ENCODE results near the gene FAM184B.
A peak's percentile ranks its signal among the peaks of the same experiment; 100 is the strongest.

Gene FAM184B

GRCh38 chr4:17624821-17625220, 156.6 kb downstream of the FAM184B start:
- H3K4me3 ChIP-seq (ENCODE audit: low read depth, low read length), result no peak overlapping the region
- no peak for TF ChIP-seq CTCF (IDR thresholded peaks at IDR 0.05; ENCODE audit: insufficient read depth, low read depth, low read length, missing control alignments)
- DNase-seq (ENCODE audit: low read depth), result no peak

GRCh38 chr4:17623451-17624001, 157.9 kb downstream of the FAM184B start:
- no peak for TF ChIP-seq CTCF (IDR thresholded peaks at IDR 0.05; ENCODE audit: insufficient read depth, low read depth, low read length, missing control alignments)
- DNase-seq (ENCODE audit: low read depth), result no peak
- H3K4me3 ChIP-seq (ENCODE audit: low read depth, low read length), result no peak overlapping the region

GRCh38 chr4:17619416-17620105, 161.9 kb downstream of the FAM184B start:
- no peak overlapping the region for H3K4me3 ChIP-seq (ENCODE audit: low read depth, low read length)
- no peak for TF ChIP-seq CTCF (IDR thresholded peaks at IDR 0.05; ENCODE audit: insufficient read depth, low read depth, low read length, missing control alignments)
- DNase-seq (ENCODE audit: low read depth), result no peak

- no peak overlapping the region for H3K4me3 ChIP-seq (ENCODE audit: low read depth, low read length)
- no peak for TF ChIP-seq CTCF (IDR thresholded peaks at IDR 0.05; ENCODE audit: insufficient read depth, low read depth, low read length, missing control alignments)
- no peak for DNase-seq (ENCODE audit: low read depth)
Measured at GRCh38 chr4:17618926-17619325, 162.5 kb downstream of the FAM184B start.

- no peak overlapping the region for H3K4me3 ChIP-seq (ENCODE audit: low read depth, low read length)
- no peak for TF ChIP-seq CTCF (IDR thresholded peaks at IDR 0.05; ENCODE audit: insufficient read depth, low read depth, low read length, missing control alignments)
- no peak for DNase-seq (ENCODE audit: low read depth)
Measured at GRCh38 chr4:17616283-17616682, 165.1 kb downstream of the FAM184B start.

- peak within 1 kb of the TSS; percentile 100 for H3K4me3 ChIP-seq (ENCODE audit: low read depth, low read length)
- peak; percentile 97 for DNase-seq (ENCODE audit: low read depth)
- TF ChIP-seq CTCF (IDR thresholded peaks at IDR 0.05; ENCODE audit: insufficient read depth, low read depth, low read length, missing control alignments), result peak; percentile 20
Measured at GRCh38 chr4:17614416-17615299, 166.8 kb downstream of the FAM184B start, which contains the start of gene MED28. Gene MED28, plus strand, starts transcription at chr4:17614641. Its CDS starts 14 bp downstream, at chr4:17614655.
